Liver (tissue), 9 donors: Measurements from ENCODE around the gene TSPAN16. TPM values are rescaled to one million over a fixed set of nuclear protein-coding genes. Genes with fewer than 3 reads are reported as not detected.

Source experiments
- DNase-seq: peaks from one replicate; pipeline ENCODE4 v3.0.0-alpha.2; 2017; ENCODE audit warnings: low spot score
- H3K27ac ChIP-seq, 2 donors: one replicate each; pipeline ENCODE4 v1.7.0; 2013; ENCODE audit warnings: inconsistent platforms in 2 of 2, low read length in 2 of 2, control low read depth in 1 of 2, low read depth in 1 of 2, mild to moderate bottlenecking in 1 of 2
- H3K27me3 ChIP-seq, 4 donors: one replicate each; pipeline versions ENCODE4 v1.6.1 to v1.7.0; 2013; ENCODE audit warnings: low read length in 3 of 4, inconsistent platforms in 1 of 4, mild to moderate bottlenecking in 1 of 4, moderate library complexity in 1 of 4; ENCODE audit not compliant: control insufficient read depth in 4 of 4, insufficient read depth in 4 of 4
- H3K36me3 ChIP-seq, 4 donors: one replicate each; pipeline versions ENCODE4 v1.6.1 to v1.7.0; 2013; ENCODE audit warnings: low read length in 3 of 4, mild to moderate bottlenecking in 3 of 4, low read depth in 1 of 4, moderate library complexity in 1 of 4; ENCODE audit not compliant: control insufficient read depth in 4 of 4, insufficient read depth in 3 of 4
- H3K4me1 ChIP-seq, 4 donors: one replicate each; pipeline versions ENCODE4 v1.6.1 to v1.7.0; 2013; ENCODE audit warnings: low read length in 3 of 4, mild to moderate bottlenecking in 3 of 4, moderate library complexity in 1 of 4; ENCODE audit not compliant: control insufficient read depth in 4 of 4, insufficient read depth in 4 of 4
- H3K4me3 ChIP-seq, 3 donors: one replicate each; pipeline versions ENCODE4 v1.6.1 to v1.7.0; 2013; ENCODE audit warnings: low read length in 3 of 3, control low read depth in 1 of 3, low read depth in 1 of 3, mild to moderate bottlenecking in 1 of 3
- H3K9ac ChIP-seq, 2 donors: one replicate each; pipeline ENCODE4 v1.7.0; 2013; ENCODE audit warnings: low read length in 2 of 2, mild to moderate bottlenecking in 2 of 2, moderate library complexity in 2 of 2, control low read depth in 1 of 2, low read depth in 1 of 2
- H3K9me3 ChIP-seq, 4 donors: one replicate each; pipeline versions ENCODE4 v1.6.1 to v1.7.0; 2013; ENCODE audit warnings: low read length in 3 of 4; ENCODE audit not compliant: control insufficient read depth in 4 of 4
- ATF3 ChIP-seq: IDR thresholded peaks from 2 replicates; pipeline ENCODE4 v1.6.1; 2016; ENCODE audit warnings: antibody characterized with exemption
- CTCF ChIP-seq: fragments of 150-350 bp; IDR thresholded peaks from 2 replicates; pipeline ENCODE4 v1.5.1; 2017; ENCODE audit warnings: improper control_type of control experiment, low read depth, low read length; ENCODE audit not compliant: missing input control
- EGR1 ChIP-seq, 2 donors: IDR thresholded peaks; 2 replicates each; pipeline ENCODE4 v1.6.1; 2016 to 2018; ENCODE audit warnings: antibody characterized with exemption in 2 of 2, low read depth in 2 of 2
- FOXA1 ChIP-seq: IDR thresholded peaks from 2 replicates; pipeline ENCODE4 v1.6.1; 2016; ENCODE audit warnings: antibody characterized with exemption
- GABPA ChIP-seq, 2 donors: IDR thresholded peaks in 1 of 2; conservative IDR thresholded peaks in 1 of 2; 2 replicates each; pipeline ENCODE4 v1.6.1; 2016; ENCODE audit warnings: antibody characterized with exemption in 2 of 2, mild to moderate bottlenecking in 1 of 2, moderate library complexity in 1 of 2
- HNF4G ChIP-seq: IDR thresholded peaks from 2 replicates; pipeline ENCODE4 v1.6.1; 2016; ENCODE audit warnings: antibody characterized with exemption
- JUND ChIP-seq, 2 donors: IDR thresholded peaks; 2 replicates each; pipeline ENCODE4 v1.6.1; 2016; ENCODE audit warnings: antibody characterized with exemption in 2 of 2
- MAX ChIP-seq: IDR thresholded peaks from 2 replicates; pipeline ENCODE4 v1.6.1; 2016; ENCODE audit warnings: antibody characterized with exemption
- NR2F2 ChIP-seq: IDR thresholded peaks from 2 replicates; pipeline ENCODE4 v1.6.1; 2016; ENCODE audit warnings: antibody characterized with exemption
- RAD21 ChIP-seq, 2 donors: IDR thresholded peaks; 2 replicates each; pipeline ENCODE4 v1.6.1; 2016; ENCODE audit warnings: antibody characterized with exemption in 2 of 2, mild to moderate bottlenecking in 2 of 2
- REST ChIP-seq: IDR thresholded peaks from 2 replicates; pipeline ENCODE4 v1.6.1; 2016; ENCODE audit warnings: antibody characterized with exemption, mild to moderate bottlenecking
- RXRA ChIP-seq, 2 donors: IDR thresholded peaks; 2 replicates each; pipeline ENCODE4 v1.6.1; 2017 to 2018; ENCODE audit warnings: antibody characterized with exemption in 2 of 2, mild to moderate bottlenecking in 1 of 2
- SP1 ChIP-seq: IDR thresholded peaks from 2 replicates; pipeline ENCODE4 v1.6.1; 2018; ENCODE audit warnings: antibody characterized with exemption, mild to moderate bottlenecking
- TAF1 ChIP-seq: conservative IDR thresholded peaks from 2 replicates; pipeline ENCODE4 v1.6.1; 2016; ENCODE audit warnings: antibody characterized with exemption, mild to moderate bottlenecking
- YY1 ChIP-seq: IDR thresholded peaks from 2 replicates; pipeline ENCODE4 v1.6.1; 2016; ENCODE audit warnings: antibody characterized with exemption, mild to moderate bottlenecking
- ZBTB33 ChIP-seq: IDR thresholded peaks from 2 replicates; pipeline ENCODE4 v1.6.1; 2016; ENCODE audit warnings: antibody characterized with exemption
- WGBS: extraction: QIAGEN DNeasy Blood & Tissue Kit; methylation state at CpG from one replicate; pipeline ENCODE4 v1.1.7; 2013; 5-methylcytosine and 5-hydroxymethylcytosine counted together
- polyA plus RNA-seq, 2 donors: library from polyadenylated mRNA; stranded (reverse) in 1 of 2; unstranded in 1 of 2; fragments of 200-250 nt in 1 of 2; fragments of >200 nt in 1 of 2; fragmentation: Nextera tagmentation in 1 of 2; extraction: Ambion mirVana in 1 of 2; gene quantifications; one replicate each; pipeline versions ENCODE4 v1.2.1 to v1.2.3, GENCODE V29; 2013 to 2015
- total RNA-seq, 2 donors: library from RNA; depleted of rRNA; stranded (reverse); fragments of >200 nt; gene quantifications; one replicate each; pipeline ENCODE4 v1.2.3, GENCODE V29; 2014
- donor health status: healthy.
- donor health status: healthy.
- donor health status: healthy.
- donor health status: healthy.
- donor health status: healthy.

The TSPAN16 gene
- total and polyA plus RNA-seq, 4 donors = not detected

GRCh38 chr19:11335449-11336146 is 39.6 kb downstream of the TSPAN16 start:
- Histone ChIP-seq H3K27ac (no peak overlapping the region), H3K36me3 (peaks cover 2 to 9% (median 5%) of the 10 kb centered on the region in 4 donors), H3K9me3 (no peaks in the 10 kb centered on the region), H3K27me3 (no peaks in the 10 kb centered on the region), H3K4me1 (peaks cover 0 to 5% (median 3%) of the 10 kb centered on the region in 4 donors), H3K4me3 (no peak overlapping the region), H3K9ac (no peak overlapping the region)
- WGBS = 95% methylated on average over 17 of the region's 17 CpGs
- no peak for DNase-seq
- TF ChIP-seq NR2F2 (no peak), RAD21 (IDR thresholded peaks at IDR 0.05) (no peak), SP1 (no peak), JUND (IDR thresholded peaks at IDR 0.05) (no peak), CTCF (no peak), FOXA1 (no peak), ZBTB33 (no peak), YY1 (no peak), MAX (no peak)

GRCh38 chr19:11337080-11337479 is 41.1 kb downstream of the TSPAN16 start:
- Histone ChIP-seq H3K36me3 (peaks cover 4 to 13% (median 8%) of the 10 kb centered on the region in 4 donors), H3K27ac (no peak overlapping the region), H3K4me3 (no peak overlapping the region), H3K4me1 (peaks cover 0 to 5% (median 3%) of the 10 kb centered on the region in 4 donors), H3K9me3 (no peaks in the 10 kb centered on the region), H3K9ac (peak overlapping the region in 1 of 2 donors; percentile 16), H3K27me3 (no peaks in the 10 kb centered on the region)
- no peak for TF ChIP-seq RXRA (IDR thresholded peaks at IDR 0.05)
- TF ChIP-seq TAF1 = no peak
- TF ChIP-seq ATF3 = no peak
- no peak for TF ChIP-seq RAD21 (IDR thresholded peaks at IDR 0.05)
- no peak for TF ChIP-seq NR2F2
- no peak for TF ChIP-seq YY1
- no peak for TF ChIP-seq EGR1 (IDR thresholded peaks at IDR 0.05; ENCODE audit: low read depth in 2 of 2)
- TF ChIP-seq GABPA (IDR thresholded peaks at IDR 0.05 in 1 of 2, conservative IDR thresholded peaks at IDR 0.05 in 1 of 2) = no peak
- TF ChIP-seq FOXA1 = no peak
- TF ChIP-seq ZBTB33 = no peak
- no peak for TF ChIP-seq HNF4G
- TF ChIP-seq REST = no peak
- no peak for TF ChIP-seq MAX
- no peak for TF ChIP-seq CTCF
- no peak for TF ChIP-seq JUND (IDR thresholded peaks at IDR 0.05)
- WGBS = 85% methylated on average over 14 of the region's 14 CpGs
- no peak for DNase-seq
